IPS-15b (cell line): ENCODE measurements around the gene USP22.

Experiments used
- H3K27me3 ChIP-seq: one replicate; pipeline ENCODE4 v1.6.1; 2013; ENCODE audit warnings: low read length; ENCODE audit not compliant: control insufficient read depth, insufficient read depth
- H3K36me3 ChIP-seq: one replicate; pipeline ENCODE4 v1.6.1; 2013; ENCODE audit warnings: low read length; ENCODE audit not compliant: control insufficient read depth, insufficient read depth
- H3K4me1 ChIP-seq: one replicate; pipeline ENCODE4 v1.6.1; 2013; ENCODE audit warnings: mild to moderate bottlenecking, low read length; ENCODE audit not compliant: control insufficient read depth, insufficient read depth
- H3K4me3 ChIP-seq: one replicate; pipeline ENCODE4 v1.5.1; 2013; ENCODE audit warnings: low read depth, low read length
- H3K9ac ChIP-seq: one replicate; pipeline ENCODE4 v1.6.1; 2013; ENCODE audit warnings: low read depth, mild to moderate bottlenecking, low read length
- H3K9me3 ChIP-seq: one replicate; pipeline ENCODE4 v1.6.1; 2013; ENCODE audit warnings: mild to moderate bottlenecking, low read length; ENCODE audit not compliant: control insufficient read depth, insufficient read depth

USP22 gene

GRCh38 chr17:20975566-20975965 lies 67.2 kb downstream of the USP22 start:
- H3K27me3 ChIP-seq: no peaks in the 10 kb centered on the region
- no peaks in the 10 kb centered on the region for H3K9me3 ChIP-seq
- H3K4me1 ChIP-seq: no peaks in the 10 kb centered on the region
- H3K9ac ChIP-seq: no peak overlapping the region
- no peak overlapping the region for H3K4me3 ChIP-seq
- H3K36me3 ChIP-seq: peaks cover 3% of the 10 kb centered on the region

- H3K9ac ChIP-seq: no peak overlapping the region
Measured at GRCh38 chr17:20970329-20970728, 72.5 kb downstream of the USP22 start.

GRCh38 chr17:20968913-20969616 lies 73.7 kb downstream of the USP22 start:
- no peak overlapping the region for H3K4me3 ChIP-seq
- no peak overlapping the region for H3K9ac ChIP-seq
- no peaks in the 10 kb centered on the region for H3K4me1 ChIP-seq
- H3K9me3 ChIP-seq: no peaks in the 10 kb centered on the region
- H3K36me3 ChIP-seq: peaks cover 5% of the 10 kb centered on the region
- H3K27me3 ChIP-seq: no peaks in the 10 kb centered on the region

More at GRCh38 chr17:20970329-20970728, 72.5 kb downstream of the USP22 start:
- Histone ChIP-seq H3K36me3 (peaks cover 8% of the 10 kb centered on the region), H3K9me3 (no peaks in the 10 kb centered on the region), H3K4me3 (no peak overlapping the region), H3K4me1 (no peaks in the 10 kb centered on the region), H3K27me3 (no peaks in the 10 kb centered on the region)

- Histone ChIP-seq H3K4me1 (no peaks in the 10 kb centered on the region), H3K4me3 (no peak overlapping the region), H3K9me3 (no peaks in the 10 kb centered on the region), H3K36me3 (peaks cover 5% of the 10 kb centered on the region), H3K27me3 (no peaks in the 10 kb centered on the region), H3K9ac (no peak overlapping the region)
Measured at GRCh38 chr17:20967776-20968175, 75.0 kb downstream of the USP22 start.

GRCh38 chr17:20966870-20967269 lies 75.9 kb downstream of the USP22 start:
- peaks cover 5% of the 10 kb centered on the region for H3K36me3 ChIP-seq
- H3K4me1 ChIP-seq: no peaks in the 10 kb centered on the region

GRCh38 chr17:20965492-20965891 lies 77.3 kb downstream of the USP22 start:
- H3K27me3 ChIP-seq: no peaks in the 10 kb centered on the region
- no peak overlapping the region for H3K9ac ChIP-seq
- H3K36me3 ChIP-seq: peaks cover 5% of the 10 kb centered on the region
- H3K4me1 ChIP-seq: peaks cover 5% of the 10 kb centered on the region
- no peak overlapping the region for H3K4me3 ChIP-seq
- no peaks in the 10 kb centered on the region for H3K9me3 ChIP-seq

More at GRCh38 chr17:20966870-20967269, 75.9 kb downstream of the USP22 start:
- Histone ChIP-seq H3K27me3 (no peaks in the 10 kb centered on the region), H3K4me3 (no peak overlapping the region), H3K9ac (no peak overlapping the region), H3K9me3 (no peaks in the 10 kb centered on the region)

GRCh38 chr17:20961586-20961985 lies 81.2 kb downstream of the USP22 start:
- Histone ChIP-seq H3K4me1 (peaks cover 5% of the 10 kb centered on the region), H3K9ac (no peak overlapping the region), H3K9me3 (no peaks in the 10 kb centered on the region), H3K36me3 (no peaks in the 10 kb centered on the region), H3K27me3 (no peaks in the 10 kb centered on the region), H3K4me3 (no peak overlapping the region)

GRCh38 chr17:20960871-20961270 lies 81.9 kb downstream of the USP22 start:
- no peak overlapping the region for H3K4me3 ChIP-seq

GRCh38 chr17:20955427-20956323 lies 87.1 kb downstream of the USP22 start:
- H3K4me1 ChIP-seq: no peaks in the 10 kb centered on the region
- no peaks in the 10 kb centered on the region for H3K27me3 ChIP-seq
- H3K4me3 ChIP-seq: no peak overlapping the region
- H3K9ac ChIP-seq: no peak overlapping the region
- H3K9me3 ChIP-seq: no peaks in the 10 kb centered on the region
- no peaks in the 10 kb centered on the region for H3K36me3 ChIP-seq

More at GRCh38 chr17:20960871-20961270, 81.9 kb downstream of the USP22 start:
- Histone ChIP-seq H3K9me3 (no peaks in the 10 kb centered on the region), H3K36me3 (no peaks in the 10 kb centered on the region), H3K9ac (no peak overlapping the region), H3K4me1 (peaks cover 5% of the 10 kb centered on the region), H3K27me3 (no peaks in the 10 kb centered on the region)

GRCh38 chr17:20954794-20955193 lies 88.0 kb downstream of the USP22 start:
- Histone ChIP-seq H3K4me3 (no peak overlapping the region), H3K36me3 (no peaks in the 10 kb centered on the region), H3K27me3 (no peaks in the 10 kb centered on the region), H3K4me1 (no peaks in the 10 kb centered on the region), H3K9me3 (no peaks in the 10 kb centered on the region), H3K9ac (no peak overlapping the region)

GRCh38 chr17:20952183-20952582 lies 90.6 kb downstream of the USP22 start:
- H3K4me1 ChIP-seq: no peaks in the 10 kb centered on the region
- no peaks in the 10 kb centered on the region for H3K27me3 ChIP-seq
- no peak overlapping the region for H3K9ac ChIP-seq
- H3K9me3 ChIP-seq: no peaks in the 10 kb centered on the region
- H3K4me3 ChIP-seq: no peak overlapping the region
- no peaks in the 10 kb centered on the region for H3K36me3 ChIP-seq
